GM23338 (cell line): ENCODE data around the gene TNS3. TPM values are rescaled to one million over a fixed set of nuclear protein-coding genes. Genes with fewer than 3 reads are reported as not detected.
A peak's percentile ranks its signal among the peaks of the same experiment; 100 is the strongest.

Experiments
- ATAC-seq: fragments of 200-7000 bp; cut with Tn5 transposase; 3 replicates; pipeline ENCODE4 v1.9.1; 2020
- DNase-seq: peaks from one replicate; pipeline ENCODE4 v3.0.0-alpha.2; 2015; ENCODE audit warnings: low spot score
- H2AFZ ChIP-seq: fragments of 200-600 bp; sonication (generic); 2 replicates; pipeline ENCODE4 v1.8.0; 2016; ENCODE audit warnings: antibody characterized with exemption, mild to moderate bottlenecking, moderate library complexity
- H3F3A ChIP-seq: fragments of 200-600 bp; sonication (generic); replicated peaks from 2 replicates; pipeline ENCODE4 v1.8.0; 2017; ENCODE audit warnings: antibody characterized with exemption, mixed run types, low read depth
- H3K27ac ChIP-seq: fragments of 200-600 bp; sonication (generic); 2 replicates; pipeline ENCODE4 v1.6.1; 2016; ENCODE audit warnings: low read depth
- H3K27me3 ChIP-seq: fragments of 200-600 bp; sonication (generic); 2 replicates; pipeline ENCODE4 v1.8.0; 2016; ENCODE audit warnings: mild to moderate bottlenecking, mixed run types, moderate library complexity; ENCODE audit not compliant: insufficient read depth
- H3K36me3 ChIP-seq: fragments of 200-600 bp; sonication (generic); 2 replicates; pipeline ENCODE4 v1.8.0; 2016; ENCODE audit warnings: mild to moderate bottlenecking; ENCODE audit not compliant: insufficient read depth
- H3K4me1 ChIP-seq: fragments of 200-600 bp; sonication (generic); 2 replicates; pipeline ENCODE4 v1.8.0; 2016; ENCODE audit warnings: mild to moderate bottlenecking, moderate library complexity; ENCODE audit not compliant: insufficient read depth
- H3K4me2 ChIP-seq: fragments of 200-600 bp; sonication (generic); 2 replicates; pipeline ENCODE4 v1.7.1; 2017; ENCODE audit warnings: mixed run types
- H3K4me3 ChIP-seq: fragments of 200-600 bp; sonication (generic); 2 replicates; pipeline ENCODE4 v1.6.1; 2016; ENCODE audit warnings: mixed run types
- H3K79me2 ChIP-seq: fragments of 200-600 bp; sonication (generic); replicated peaks from 2 replicates; pipeline ENCODE4 v1.8.0; 2017; ENCODE audit warnings: mild to moderate bottlenecking; ENCODE audit not compliant: insufficient read depth
- H3K9me2 ChIP-seq: fragments of 200-600 bp; sonication (generic); 2 replicates; pipeline ENCODE4 v1.8.0; 2017; ENCODE audit not compliant: insufficient read depth
- H4K20me1 ChIP-seq: fragments of 200-600 bp; sonication (generic); replicated peaks from 2 replicates; pipeline ENCODE4 v1.8.0; 2017; ENCODE audit warnings: mild to moderate bottlenecking; ENCODE audit not compliant: insufficient read depth
- H3K27ac Mint-ChIP-seq: 2 replicates; pipeline ENCODE4 v1.8.0; 2020; ENCODE audit warnings: inconsistent platforms, mild to moderate bottlenecking, moderate library complexity, mixed read lengths
- H3K27me3 Mint-ChIP-seq: 3 replicates; pipeline ENCODE4 v1.8.0; 2022; ENCODE audit warnings: low read depth, mild to moderate bottlenecking, moderate library complexity, mixed read lengths, inconsistent platforms; ENCODE audit not compliant: insufficient read depth, poor library complexity
- H3K36me3 Mint-ChIP-seq: 3 replicates; pipeline ENCODE4 v1.8.0; 2021; ENCODE audit warnings: low read depth, mild to moderate bottlenecking, inconsistent platforms, moderate library complexity, mixed read lengths
- H3K4me1 Mint-ChIP-seq: 3 replicates; pipeline ENCODE4 v1.8.0; 2020; ENCODE audit warnings: mild to moderate bottlenecking, inconsistent platforms, mixed read lengths
- H3K4me3 Mint-ChIP-seq: 3 replicates; pipeline ENCODE4 v1.8.0; 2021; ENCODE audit warnings: moderate library complexity, mild to moderate bottlenecking, inconsistent platforms, mixed read lengths
- H3K9me3 Mint-ChIP-seq: 3 replicates; pipeline ENCODE4 v1.8.0; 2020; ENCODE audit warnings: moderate library complexity, mild to moderate bottlenecking, inconsistent platforms, mixed read lengths
- CTCF ChIP-seq, 2 experiments: fragments of 200-600 bp in 1 of 2; sonication (generic) in 1 of 2; conservative IDR thresholded peaks; 2 replicates each; pipeline versions ENCODE4 v1.5.1 to v1.6.1; 2016 to 2017; ENCODE audit warnings: antibody characterized with exemption in 2 of 2, low read depth in 2 of 2, mild to moderate bottlenecking in 2 of 2, moderate library complexity in 1 of 2
- ETS1 ChIP-seq: IDR thresholded peaks from 2 replicates; pipeline ENCODE4 v1.6.1; 2016; ENCODE audit warnings: antibody characterized with exemption
- EZH2phosphoT487 ChIP-seq: fragments of 200-600 bp; sonication (generic); IDR thresholded peaks from one replicate; pipeline ENCODE4 v1.8.1; 2018; ENCODE audit warnings: antibody characterized with exemption; ENCODE audit not compliant: unreplicated experiment
- NANOG ChIP-seq: IDR thresholded peaks from 2 replicates; pipeline ENCODE4 v1.6.1; 2016; ENCODE audit warnings: antibody characterized with exemption, borderline replicate concordance
- POLR2AphosphoS5 ChIP-seq: IDR thresholded peaks from 2 replicates; pipeline ENCODE4 v1.6.1; 2016; ENCODE audit warnings: antibody characterized with exemption, low read depth
- REST ChIP-seq: IDR thresholded peaks from one replicate; pipeline ENCODE4 v1.6.1; 2018; ENCODE audit warnings: antibody characterized with exemption; ENCODE audit not compliant: unreplicated experiment
- ZNF462 ChIP-seq: fragments of 250-450 bp; sonication (Bioruptor Pico); IDR thresholded peaks from 2 replicates; pipeline ENCODE4 v1.5.0; 2020; ENCODE audit warnings: mild to moderate bottlenecking, moderate library complexity
- polyA plus RNA-seq: library from polyadenylated mRNA; unstranded; fragments of >200 nt; fragmentation: Nextera tagmentation; extraction: Ambion mirVana; gene quantifications from 2 replicates; pipeline ENCODE4 v1.2.1, GENCODE V29; 2016
- total RNA-seq: library from RNA; depleted of rRNA; stranded (reverse); fragments of >200 nt; shearing (Covaris generic); gene quantifications from 2 replicates; pipeline ENCODE4 v1.2.3, GENCODE V29; 2014

TNS3 gene
- total and polyA plus RNA-seq, 2 experiments from 2014 or later, result 6.2 to 28.7 TPM

- Histone ChIP-seq H3K4me2 (no peak overlapping the region), H3K27me3 (no peaks in the 10 kb centered on the region), H4K20me1 (no peaks in the 10 kb centered on the region; the same call in 1 of the 2 replicates), H3K4me1 (no peaks in the 10 kb centered on the region), H3K36me3 (no peaks in the 10 kb centered on the region), H3K4me3 (no peak overlapping the region), H3K79me2 (no peaks in the 10 kb centered on the region), H2AFZ (no peak overlapping the region), H3K9me2 (no peaks in the 10 kb centered on the region), H3F3A (no peaks in the 10 kb centered on the region), H3K27ac (no peak overlapping the region)
- H3K4me3 Mint-ChIP-seq, result no peak overlapping the region
- peaks cover 9% of the 10 kb centered on the region for H3K36me3 Mint-ChIP-seq
- H3K27me3 Mint-ChIP-seq, result peaks cover 10% of the 10 kb centered on the region
- no peak overlapping the region for H3K27ac Mint-ChIP-seq
- TF ChIP-seq POLR2AphosphoS5, result no peak
- no peak for TF ChIP-seq NANOG
- TF ChIP-seq EZH2phosphoT487, result no peak
- TF ChIP-seq CTCF (conservative IDR thresholded peaks at IDR 0.05; ENCODE audit: low read depth in 2 of 2), result no peak
- TF ChIP-seq ETS1, result no peak
- H3K9me3 Mint-ChIP-seq, result no peaks in the 10 kb centered on the region
- H3K4me1 Mint-ChIP-seq, result peaks cover 7% of the 10 kb centered on the region
- ATAC-seq (no peak), DNase-seq (no peak)
These were observed 274.6 kb downstream of the TNS3 start for GRCh38 chr7:47307311-47307710.

GRCh38 chr7:47304727-47305719, 276.9 kb downstream of the TNS3 start:
- no peak overlapping the region; the same call in 1 of the 2 replicates for H3K27ac Mint-ChIP-seq
- peak; percentile 42 for ATAC-seq
- Histone ChIP-seq H3K27me3 (no peaks in the 10 kb centered on the region), H3K36me3 (no peaks in the 10 kb centered on the region), H2AFZ (no peak overlapping the region), H3K4me2 (no peak overlapping the region), H3K79me2 (no peaks in the 10 kb centered on the region), H3K27ac (no peak overlapping the region), H3K9me2 (no peaks in the 10 kb centered on the region), H3K4me1 (no peaks in the 10 kb centered on the region), H3F3A (no peaks in the 10 kb centered on the region), H4K20me1 (no peaks in the 10 kb centered on the region; the same call in none of the 2 replicates), H3K4me3 (no peak overlapping the region)
- H3K36me3 Mint-ChIP-seq, result peaks cover 4% of the 10 kb centered on the region; the same call in 2 of the 3 replicates
- H3K4me3 Mint-ChIP-seq, result no peak overlapping the region
- no peak for DNase-seq
- peaks cover 7% of the 10 kb centered on the region for H3K4me1 Mint-ChIP-seq
- peaks cover 10% of the 10 kb centered on the region for H3K27me3 Mint-ChIP-seq
- H3K9me3 Mint-ChIP-seq, result no peaks in the 10 kb centered on the region
- no peak for TF ChIP-seq ZNF462 (CRISPR knock-in tag)
- TF ChIP-seq REST, result no peak
